ENCODE results near the gene NAP1L4. TPM values are rescaled to one million over a fixed set of nuclear protein-coding genes. Genes with fewer than 3 reads are reported as not detected.

Gene NAP1L4
- polyA plus RNA-seq, 1 of the 3 experiments (the other 2 are of a cell fraction) = 104 TPM

- peaks cover 3 to 9% of the 10 kb centered on the region in 2 experiments; a peak in 3 of 4 replicates for H3K4me1 ChIP-seq (ENCODE audit: control insufficient read depth in 1 of 2, insufficient read depth in 2 of 2, low read depth in 1 of 2, low read length in 1 of 2)
- POLR2A ChIA-PET = no interaction called here
- no peak for DNase-seq
- peaks cover 8 to 20% of the 10 kb centered on the region in 2 experiments for H3K36me3 ChIP-seq (replicated peaks in 1 of 2; ENCODE audit: control insufficient read depth in 1 of 2, insufficient read depth in 2 of 2, low read length in 1 of 2)
- CTCF ChIA-PET = interaction anchor here (1.0 kb wide), 1 partner anchor 107 kb away, joined by 3 read pairs; no protein-coding TSS in a partner anchor
- no peak overlapping the region for H2AFZ ChIP-seq (ENCODE audit: low read depth)
- H3K27me3 ChIP-seq (ENCODE audit: insufficient read depth) = no peaks in the 10 kb centered on the region
- no peaks in the 10 kb centered on the region for H3K9me2 ChIP-seq
- WGBS (ENCODE audit: low lambda C conversion rate) = 82% methylated on average over 4 of the region's 4 CpGs
- no peak overlapping the region for H3K4me2 ChIP-seq
- H3K9ac ChIP-seq = no peak overlapping the region
- H3F3A ChIP-seq (replicated peaks; ENCODE audit: insufficient read depth) = no peaks in the 10 kb centered on the region
- H3K9me3 ChIP-seq = no peaks in the 10 kb centered on the region
- peaks cover 100% of the 10 kb centered on the region for H3K79me2 ChIP-seq (ENCODE audit: insufficient read depth)
- H4K20me1 ChIP-seq (ENCODE audit: insufficient read depth) = peaks cover 86% of the 10 kb centered on the region
- TF ChIP-seq MEF2A (IDR thresholded peaks at IDR 0.05; ENCODE audit: borderline replicate concordance, low read depth) = no peak
- no peak for TF ChIP-seq FOSL2 (IDR thresholded peaks at IDR 0.05; ENCODE audit: borderline replicate concordance, low read depth)
- TF ChIP-seq JUND (IDR thresholded peaks at IDR 0.05) = no peak
- no peak for TF ChIP-seq MXI1 (IDR thresholded peaks at IDR 0.05; ENCODE audit: low read depth, low read length)
- no peak for TF ChIP-seq NRF1 (IDR thresholded peaks at IDR 0.05; ENCODE audit: low read depth, low read length)
- TF ChIP-seq, protein P1, sequence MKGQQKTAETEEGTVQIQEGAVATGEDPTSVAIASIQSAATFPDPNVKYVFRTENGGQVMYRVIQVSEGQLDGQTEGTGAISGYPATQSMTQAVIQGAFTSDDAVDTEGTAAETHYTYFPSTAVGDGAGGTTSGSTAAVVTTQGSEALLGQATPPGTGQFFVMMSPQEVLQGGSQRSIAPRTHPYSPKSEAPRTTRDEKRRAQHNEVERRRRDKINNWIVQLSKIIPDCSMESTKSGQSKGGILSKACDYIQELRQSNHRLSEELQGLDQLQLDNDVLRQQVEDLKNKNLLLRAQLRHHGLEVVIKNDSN (IDR thresholded peaks at IDR 0.05; ENCODE audit: borderline replicate concordance, low read depth) = no peak
- no peak for TF ChIP-seq ZBTB33 (IDR thresholded peaks at IDR 0.05; ENCODE audit: borderline replicate concordance, low read depth)
- TF ChIP-seq MAX (IDR thresholded peaks at IDR 0.05; ENCODE audit: low read depth) = no peak
- TF ChIP-seq EP300 (IDR thresholded peaks at IDR 0.05; ENCODE audit: borderline replicate concordance in 1 of 2, low read depth in 1 of 2, low read length in 1 of 2) = no peak
- no peak for TF ChIP-seq FOXJ3 (CRISPR knock-in tag; IDR thresholded peaks at IDR 0.05)
- TF ChIP-seq SMC3 (IDR thresholded peaks at IDR 0.05; ENCODE audit: low read depth, low read length) = no peak
- no peak for TF ChIP-seq RFX5 (IDR thresholded peaks at IDR 0.05; ENCODE audit: low read length)
- no peak for TF ChIP-seq TCF12 (IDR thresholded peaks at IDR 0.05)
- no peak for TF ChIP-seq REST (IDR thresholded peaks at IDR 0.05; ENCODE audit: low read depth, low read length)
- TF ChIP-seq TAF1 (IDR thresholded peaks at IDR 0.05; ENCODE audit: borderline replicate concordance, low read depth, low read length) = no peak
- TF ChIP-seq, protein P2, sequence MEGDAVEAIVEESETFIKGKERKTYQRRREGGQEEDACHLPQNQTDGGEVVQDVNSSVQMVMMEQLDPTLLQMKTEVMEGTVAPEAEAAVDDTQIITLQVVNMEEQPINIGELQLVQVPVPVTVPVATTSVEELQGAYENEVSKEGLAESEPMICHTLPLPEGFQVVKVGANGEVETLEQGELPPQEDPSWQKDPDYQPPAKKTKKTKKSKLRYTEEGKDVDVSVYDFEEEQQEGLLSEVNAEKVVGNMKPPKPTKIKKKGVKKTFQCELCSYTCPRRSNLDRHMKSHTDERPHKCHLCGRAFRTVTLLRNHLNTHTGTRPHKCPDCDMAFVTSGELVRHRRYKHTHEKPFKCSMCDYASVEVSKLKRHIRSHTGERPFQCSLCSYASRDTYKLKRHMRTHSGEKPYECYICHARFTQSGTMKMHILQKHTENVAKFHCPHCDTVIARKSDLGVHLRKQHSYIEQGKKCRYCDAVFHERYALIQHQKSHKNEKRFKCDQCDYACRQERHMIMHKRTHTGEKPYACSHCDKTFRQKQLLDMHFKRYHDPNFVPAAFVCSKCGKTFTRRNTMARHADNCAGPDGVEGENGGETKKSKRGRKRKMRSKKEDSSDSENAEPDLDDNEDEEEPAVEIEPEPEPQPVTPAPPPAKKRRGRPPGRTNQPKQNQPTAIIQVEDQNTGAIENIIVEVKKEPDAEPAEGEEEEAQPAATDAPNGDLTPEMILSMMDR (IDR thresholded peaks at IDR 0.05) = no peak
- no peak overlapping the region for H3K4me3 ChIP-seq (ENCODE audit: low read depth in 2 of 2, low read length in 1 of 2)
- no peak overlapping the region for H3K27ac ChIP-seq (ENCODE audit: low read depth in 2 of 2, low read length in 1 of 2)
Measured at GRCh38 chr11:2983908-2984307, 8.2 kb downstream of the NAP1L4 start.

Data from SK-N-SH (cell line).